Measurements from ENCODE around the gene CENPO. TPM values are rescaled to one million over a fixed set of nuclear protein-coding genes. Genes with fewer than 3 reads are reported as not detected.

The CENPO gene
- total RNA-seq, 2 experiments from 2014 or later, result 53.6 to 59.2 TPM

DNA sequence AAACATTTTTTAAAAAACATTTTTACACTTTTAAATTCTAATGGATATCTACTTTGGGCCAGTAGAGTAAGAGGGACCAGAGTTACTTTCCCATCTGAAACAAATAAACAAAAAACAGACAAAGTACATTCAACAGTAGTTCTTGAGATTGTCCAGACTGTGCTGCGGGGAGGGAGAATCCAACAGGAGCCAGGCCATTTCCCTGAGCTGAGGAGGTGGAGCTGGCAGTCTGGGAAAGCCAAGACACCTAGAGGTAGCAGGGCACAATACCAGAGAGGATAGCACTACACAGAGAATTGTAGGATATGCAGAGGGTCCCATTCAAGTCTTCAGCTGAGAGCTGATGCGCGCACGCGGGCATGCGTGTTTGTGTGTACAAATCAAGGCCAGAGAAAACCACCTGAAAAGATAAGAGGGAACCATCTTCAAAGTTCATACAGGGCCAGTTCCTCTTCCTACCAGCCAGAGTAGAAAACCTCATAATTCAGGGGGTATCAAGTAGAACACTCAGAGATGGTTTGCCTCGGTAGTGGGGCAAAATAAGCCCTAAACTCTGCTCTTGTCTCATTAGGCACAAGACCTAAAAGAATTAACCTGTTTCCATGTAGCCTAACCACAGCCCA lies 44.0 kb upstream of the CENPO start:
- Histone ChIP-seq H3K9me2 (ENCODE audit: insufficient read depth, low read length) (no peaks in the 10 kb centered on the region), H3K4me3 (ENCODE audit: low read depth, low read length, poor library complexity, severe bottlenecking) (no peak overlapping the region), H3K36me3 (ENCODE audit: insufficient read depth, low read length) (no peaks in the 10 kb centered on the region), H3K4me2 (ENCODE audit: low read length) (no peak overlapping the region), H3K27ac (ENCODE audit: low read depth, low read length, poor library complexity, severe bottlenecking) (no peak overlapping the region), H4K20me1 (ENCODE audit: insufficient read depth, low read length) (no peaks in the 10 kb centered on the region), H3K4me1 (ENCODE audit: insufficient read depth, low read length, poor library complexity, severe bottlenecking) (peaks cover 4% of the 10 kb centered on the region), H3K9me3 (ENCODE audit: low read length) (no peaks in the 10 kb centered on the region), H3K79me2 (ENCODE audit: insufficient read depth, low read depth, low read length) (no peaks in the 10 kb centered on the region), H2AFZ (ENCODE audit: low read length) (no peak overlapping the region)
- TF ChIP-seq, protein P1, sequence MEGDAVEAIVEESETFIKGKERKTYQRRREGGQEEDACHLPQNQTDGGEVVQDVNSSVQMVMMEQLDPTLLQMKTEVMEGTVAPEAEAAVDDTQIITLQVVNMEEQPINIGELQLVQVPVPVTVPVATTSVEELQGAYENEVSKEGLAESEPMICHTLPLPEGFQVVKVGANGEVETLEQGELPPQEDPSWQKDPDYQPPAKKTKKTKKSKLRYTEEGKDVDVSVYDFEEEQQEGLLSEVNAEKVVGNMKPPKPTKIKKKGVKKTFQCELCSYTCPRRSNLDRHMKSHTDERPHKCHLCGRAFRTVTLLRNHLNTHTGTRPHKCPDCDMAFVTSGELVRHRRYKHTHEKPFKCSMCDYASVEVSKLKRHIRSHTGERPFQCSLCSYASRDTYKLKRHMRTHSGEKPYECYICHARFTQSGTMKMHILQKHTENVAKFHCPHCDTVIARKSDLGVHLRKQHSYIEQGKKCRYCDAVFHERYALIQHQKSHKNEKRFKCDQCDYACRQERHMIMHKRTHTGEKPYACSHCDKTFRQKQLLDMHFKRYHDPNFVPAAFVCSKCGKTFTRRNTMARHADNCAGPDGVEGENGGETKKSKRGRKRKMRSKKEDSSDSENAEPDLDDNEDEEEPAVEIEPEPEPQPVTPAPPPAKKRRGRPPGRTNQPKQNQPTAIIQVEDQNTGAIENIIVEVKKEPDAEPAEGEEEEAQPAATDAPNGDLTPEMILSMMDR (conservative IDR thresholded peaks at IDR 0.05; ENCODE audit: low read length), result no peak
- no peak for TF ChIP-seq EZH2phosphoT487 (IDR thresholded peaks at IDR 0.05; ENCODE audit: borderline replicate concordance, low read depth, low read length)
- ChIA-PET CTCF (ENCODE audit: unreplicated experiment) (no interaction called here), POLR2A (no interaction called here)
- BruUV-seq (replicated peaks), result no TSS peak
- intact Hi-C loops (cut with micrococcal nuclease; ENCODE audit: unreplicated experiment), result no loop called here
- no peak for DNase-seq (ENCODE audit: low spot score)

DNA sequence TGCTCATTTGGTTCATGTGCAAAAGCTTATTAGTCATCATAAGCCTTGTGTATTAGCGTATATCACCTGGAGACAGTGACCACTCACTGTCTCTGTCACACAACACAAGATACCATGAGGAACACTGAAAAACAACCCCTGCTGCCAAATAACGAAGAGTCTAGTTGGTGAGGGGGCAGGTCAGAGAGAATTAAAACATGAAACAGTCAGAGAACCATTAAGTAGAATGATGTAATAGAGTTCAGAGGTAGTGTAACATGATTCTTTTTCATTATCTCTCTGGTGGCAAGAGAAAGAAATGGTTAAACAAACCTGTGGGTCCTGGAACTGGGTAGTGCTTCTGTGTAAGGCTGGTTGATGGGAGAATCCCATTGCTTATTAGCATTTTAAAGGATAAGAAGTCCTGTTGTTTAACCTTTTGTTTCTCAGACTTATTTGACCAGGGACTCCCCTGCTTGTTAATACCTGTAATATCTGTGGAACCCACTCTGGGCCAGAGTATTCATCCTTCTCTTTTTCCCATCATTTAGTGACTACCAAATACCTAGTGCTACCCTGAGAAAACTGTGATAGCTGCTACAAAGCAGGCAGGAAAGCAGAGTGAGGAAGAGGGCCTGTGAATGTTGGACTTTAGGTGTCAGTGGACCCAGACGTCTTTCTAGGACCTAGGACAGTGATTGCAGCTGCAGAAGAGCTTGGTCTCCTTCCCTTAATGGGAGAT lies 38.1 kb upstream of the CENPO start:
- ChIA-PET POLR2A (interaction anchor here (0.6 to 1.0 kb wide), 3 partner anchors 24 to 975 kb away, joined by 3 read pairs; no protein-coding TSS in a partner anchor), CTCF (ENCODE audit: unreplicated experiment) (no interaction called here)
- H3K4me2 ChIP-seq (ENCODE audit: low read length), result no peak overlapping the region
- no peaks in the 10 kb centered on the region for H3K9me3 ChIP-seq (ENCODE audit: low read length)
- intact Hi-C loops (cut with micrococcal nuclease; ENCODE audit: unreplicated experiment), result no loop called here
- no peaks in the 10 kb centered on the region for H3K79me2 ChIP-seq (ENCODE audit: insufficient read depth, low read depth, low read length)
- no peaks in the 10 kb centered on the region for H3K4me1 ChIP-seq (ENCODE audit: insufficient read depth, low read length, poor library complexity, severe bottlenecking)
- H4K20me1 ChIP-seq (ENCODE audit: insufficient read depth, low read length), result no peaks in the 10 kb centered on the region
- no TSS peak for BruUV-seq (replicated peaks)
- TF ChIP-seq, protein P1 (conservative IDR thresholded peaks at IDR 0.05; ENCODE audit: low read length), result no peak
- no peak for TF ChIP-seq EZH2phosphoT487 (IDR thresholded peaks at IDR 0.05; ENCODE audit: borderline replicate concordance, low read depth, low read length)
- no peak overlapping the region for H2AFZ ChIP-seq (ENCODE audit: low read length)
- H3K4me3 ChIP-seq (ENCODE audit: low read depth, low read length, poor library complexity, severe bottlenecking), result no peak overlapping the region
- DNase-seq (ENCODE audit: low spot score), result no peak
- H3K27ac ChIP-seq (ENCODE audit: low read depth, low read length, poor library complexity, severe bottlenecking), result no peak overlapping the region
- H3K36me3 ChIP-seq (ENCODE audit: insufficient read depth, low read length), result peaks cover 8% of the 10 kb centered on the region; the same call in 1 of the 2 replicates
- no peaks in the 10 kb centered on the region for H3K9me2 ChIP-seq (ENCODE audit: insufficient read depth, low read length)

DNA sequence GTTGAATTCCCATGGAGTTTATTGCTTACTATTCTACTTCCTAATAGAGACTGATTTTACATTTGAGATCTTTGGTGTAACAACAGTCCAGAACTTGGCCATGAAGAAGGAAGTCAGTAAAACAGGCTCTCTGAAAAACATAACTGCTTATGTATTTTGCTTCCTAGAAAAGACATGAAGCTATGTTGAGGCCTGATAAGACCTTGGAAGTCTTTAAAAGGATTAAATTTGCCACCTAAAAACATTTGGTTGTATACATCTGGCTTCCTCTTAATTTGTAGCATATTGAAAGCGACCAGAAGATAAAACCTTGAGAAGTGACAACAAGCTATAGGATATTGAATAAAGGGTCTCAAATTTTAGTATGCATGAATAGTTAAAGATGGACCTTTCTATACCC lies 36.4 kb upstream of the CENPO start:
- H3K36me3 ChIP-seq (ENCODE audit: insufficient read depth, low read length), result peaks cover 8% of the 10 kb centered on the region; the same call in 1 of the 2 replicates

More for the DNA sequence above, 36.4 kb upstream of the CENPO start:
- no peak overlapping the region for H3K27ac ChIP-seq (ENCODE audit: low read depth, low read length, poor library complexity, severe bottlenecking)
- intact Hi-C loops (cut with micrococcal nuclease; ENCODE audit: unreplicated experiment), result no loop called here
- H3K4me3 ChIP-seq (ENCODE audit: low read depth, low read length, poor library complexity, severe bottlenecking), result no peak overlapping the region
- no peak overlapping the region for H2AFZ ChIP-seq (ENCODE audit: low read length)
- H3K9me2 ChIP-seq (ENCODE audit: insufficient read depth, low read length), result no peaks in the 10 kb centered on the region
- POLR2A ChIA-PET, result no interaction called here
- H4K20me1 ChIP-seq (ENCODE audit: insufficient read depth, low read length), result no peaks in the 10 kb centered on the region
- no TSS peak for BruUV-seq (replicated peaks)
- DNase-seq (ENCODE audit: low spot score), result no peak
- H3K79me2 ChIP-seq (ENCODE audit: insufficient read depth, low read depth, low read length), result no peaks in the 10 kb centered on the region
- H3K4me1 ChIP-seq (ENCODE audit: insufficient read depth, low read length, poor library complexity, severe bottlenecking), result no peaks in the 10 kb centered on the region
- TF ChIP-seq, protein P1 (conservative IDR thresholded peaks at IDR 0.05; ENCODE audit: low read length), result no peak
- no peak for TF ChIP-seq EZH2phosphoT487 (IDR thresholded peaks at IDR 0.05; ENCODE audit: borderline replicate concordance, low read depth, low read length)
- no peak overlapping the region for H3K4me2 ChIP-seq (ENCODE audit: low read length)
- no peaks in the 10 kb centered on the region for H3K9me3 ChIP-seq (ENCODE audit: low read length)
- CTCF ChIA-PET (ENCODE audit: unreplicated experiment), result no interaction called here
